LoVo (cell line): Measurements from ENCODE around the gene ATP6V1G2.
A peak's percentile ranks its signal among the peaks of the same experiment; 100 is the strongest.
"Not testable (repeated sequence)": the region's sequence is repeated elsewhere in the genome, so short reads cannot be mapped to it uniquely, and the experiment has no call there.

Experiments
- DNase-seq: peaks from one replicate; pipeline ENCODE4 v3.0.0-alpha.2; 2016; ENCODE audit warnings: low spot score

Gene ATP6V1G2

GRCh38 chr6:31529329-31530150, 16.9 kb downstream of the ATP6V1G2 start:
- DNase-seq: no peak

- DNase-seq: no peak
These were observed 17.5 kb downstream of the ATP6V1G2 start, which contains the start of gene MCCD1 for GRCh38 chr6:31528821-31529328. Gene MCCD1 (plus strand): TSS chr6:31528962. CDS start chr6:31529015, 53 bp downstream.

GRCh38 chr6:31528307-31528777, 18.1 kb downstream of the ATP6V1G2 start:
- no peak for DNase-seq

- DNase-seq: no peak
These were observed 20.3 kb downstream of the ATP6V1G2 start for GRCh38 chr6:31525932-31526591.

- no peak for DNase-seq
These were observed 20.9 kb downstream of the ATP6V1G2 start for GRCh38 chr6:31525553-31525931.

GRCh38 chr6:31521835-31522234, 24.6 kb downstream of the ATP6V1G2 start:
- DNase-seq: no peak

GRCh38 chr6:31513456-31514165, 32.8 kb downstream of the ATP6V1G2 start:
- DNase-seq: no peak

- DNase-seq: no peak
These were observed 36.4 kb downstream of the ATP6V1G2 start for GRCh38 chr6:31510007-31510406.

- DNase-seq: not testable (repeated sequence)
These were observed 37.4 kb downstream of the ATP6V1G2 start for GRCh38 chr6:31509036-31509435.

- no peak for DNase-seq
These were observed 43.8 kb downstream of the ATP6V1G2 start for GRCh38 chr6:31502586-31502985.

GRCh38 chr6:31499648-31500047, 46.8 kb downstream of the ATP6V1G2 start:
- DNase-seq: not testable (repeated sequence)

- no peak for DNase-seq
These were observed 47.7 kb downstream of the ATP6V1G2 start for GRCh38 chr6:31498748-31499147.

GRCh38 chr6:31497531-31498476, 48.6 kb downstream of the ATP6V1G2 start, which contains the start of gene MICB:
Gene MICB (plus strand): TSS chr6:31498145. CDS start chr6:31498194, 49 bp downstream.
- DNase-seq: peak; percentile 88

GRCh38 chr6:31496826-31497225, 49.6 kb downstream of the ATP6V1G2 start:
- not testable (repeated sequence) for DNase-seq

- DNase-seq: no peak
These were observed 50.8 kb downstream of the ATP6V1G2 start for GRCh38 chr6:31495580-31495979.
